Kidney (tissue), 14 donors: ENCODE measurements around the gene C3orf85. TPM values are rescaled to one million over a fixed set of nuclear protein-coding genes. Genes with fewer than 3 reads are reported as not detected.
"Not testable (repeated sequence)": the region's sequence is repeated elsewhere in the genome, so short reads cannot be mapped to it uniquely, and the experiment has no call there.

ENCODE experiments used
- DNase-seq, 5 donors: peaks; one replicate each; pipeline ENCODE4 v3.0.0-alpha.2; 2013 to 2020
- FAIRE-seq: peaks from 2 replicates; lab custom pipeline; 2012; peaks lifted over from hg19 to GRCh38; lab: Jason Lieb, UNC
- H3K27ac ChIP-seq, 2 donors: one replicate each; pipeline ENCODE4 v1.7.0; 2013; ENCODE audit warnings: low read depth in 2 of 2, low read length in 2 of 2, inconsistent platforms in 1 of 2
- H3K27me3 ChIP-seq: one replicate; pipeline ENCODE4 v1.7.1; 2013; ENCODE audit warnings: low read length, inconsistent platforms; ENCODE audit not compliant: control insufficient read depth, insufficient read depth
- H3K36me3 ChIP-seq, 3 donors: one replicate each; pipeline versions ENCODE4 v1.7.0 to v1.7.1; 2013; ENCODE audit warnings: low read length in 3 of 3, control low read depth in 1 of 3, inconsistent platforms in 1 of 3; ENCODE audit not compliant: insufficient read depth in 3 of 3, control insufficient read depth in 2 of 3
- H3K4me1 ChIP-seq, 3 donors: one replicate each; pipeline versions ENCODE4 v1.7.0 to v1.7.1; 2013; ENCODE audit warnings: low read length in 3 of 3, inconsistent platforms in 1 of 3, low read depth in 1 of 3; ENCODE audit not compliant: control insufficient read depth in 2 of 3, insufficient read depth in 2 of 3
- H3K4me3 ChIP-seq, 3 donors: one replicate each; pipeline versions ENCODE4 v1.7.0 to v1.8.1; 2013; ENCODE audit warnings: low read length in 3 of 3, control low read depth in 1 of 3, inconsistent platforms in 1 of 3
- H3K9ac ChIP-seq, 3 donors: one replicate each; pipeline versions ENCODE4 v1.7.0 to v1.7.1; 2013; ENCODE audit warnings: low read length in 3 of 3, control low read depth in 1 of 3, inconsistent platforms in 1 of 3
- H3K9me3 ChIP-seq, 3 donors: one replicate each; pipeline versions ENCODE4 v1.7.0 to v1.7.1; 2013; ENCODE audit warnings: low read length in 3 of 3, control low read depth in 1 of 3, inconsistent platforms in 1 of 3; ENCODE audit not compliant: control insufficient read depth in 2 of 3, insufficient read depth in 1 of 3
- CTCF ChIP-seq: IDR thresholded peaks from 3 replicates; pipeline ENCODE4 v1.5.1; 2012; ENCODE audit warnings: mild to moderate bottlenecking, moderate library complexity, borderline replicate concordance; ENCODE audit not compliant: insufficient read depth; ENCODE audit errors: extremely low read depth
- intact Hi-C: fragments of 100-400 bp; cut with DNase I; formaldehyde crosslinking; loops from one replicate; pipeline ENCODE4 v1.11.1; 2022
- polyA plus RNA-seq: library from polyadenylated mRNA; stranded (reverse); fragments of 350-450 nt; fragmentation: Illumina TruSeq; extraction: RNeasy Lipid Tissue Mini Kit (QIAGEN cat#74804); gene quantifications from one replicate; pipeline ENCODE4 v1.2.3, GENCODE V29; 2014; ENCODE audit warnings: low read depth, low replicate concordance; ENCODE audit not compliant: insufficient read depth
- total RNA-seq: library from RNA; stranded (reverse); fragmentation: NEBNext Ultra II Directional; extraction: Animal tissue kit (Norgen Biotek cat#: 25700); gene quantifications from one replicate; pipeline ENCODE4 v1.2.1, GENCODE V29; 2021
- donor health status: control.
- donor health status: control.
- donor health status: control.
- donor health status: control.
- donor health status: control.
- donor health status: DM: yes; HTN: yes; CAD: no.
- donor health status: Normal renal cell carcinoma (clear cell type).

C3orf85 gene
- total and polyA plus RNA-seq, 2 donors from 2014 or later: 40.4 TPM; not detected in 1

- H3K9me3 ChIP-seq: no peaks in the 10 kb centered on the region
- H3K4me1 ChIP-seq: peaks cover 0 to 4% (median 0%) of the 10 kb centered on the region in 3 donors
- no peak overlapping the region for H3K9ac ChIP-seq
- no peaks in the 10 kb centered on the region for H3K27me3 ChIP-seq
- no peak for FAIRE-seq
- intact Hi-C loops: no loop called here
- H3K27ac ChIP-seq: no peak overlapping the region
- H3K4me3 ChIP-seq: no peak overlapping the region
- TF ChIP-seq CTCF: no peak
- no peak for DNase-seq
- no peaks in the 10 kb centered on the region for H3K36me3 ChIP-seq
Observed at GRCh38 chr3:109127553-109127952, 9.0 kb upstream of the C3orf85 start.

GRCh38 chr3:109131276-109131675 is 5.2 kb upstream of the C3orf85 start:
- no peak for TF ChIP-seq CTCF

GRCh38 chr3:109132801-109133473 is 3.6 kb upstream of the C3orf85 start:
- DNase-seq: no peak
- no peak for TF ChIP-seq CTCF
- H3K27me3 ChIP-seq: no peaks in the 10 kb centered on the region
- H3K9me3 ChIP-seq: no peaks in the 10 kb centered on the region
- H3K27ac ChIP-seq: no peak overlapping the region
- H3K9ac ChIP-seq: no peak overlapping the region
- H3K36me3 ChIP-seq: no peaks in the 10 kb centered on the region
- peaks cover 0 to 4% (median 0%) of the 10 kb centered on the region in 3 donors for H3K4me1 ChIP-seq
- intact Hi-C loops: no loop called here
- no peak overlapping the region for H3K4me3 ChIP-seq
- FAIRE-seq: no peak

More at GRCh38 chr3:109131276-109131675, 5.2 kb upstream of the C3orf85 start:
- DNase-seq (peak in 1 of 5 donors; percentile 43), FAIRE-seq (no peak)
- Histone ChIP-seq H3K9ac (no peak overlapping the region), H3K27ac (no peak overlapping the region), H3K9me3 (no peaks in the 10 kb centered on the region), H3K4me3 (no peak overlapping the region), H3K36me3 (no peaks in the 10 kb centered on the region), H3K4me1 (peaks cover 0 to 4% (median 0%) of the 10 kb centered on the region in 3 donors), H3K27me3 (no peaks in the 10 kb centered on the region)
- intact Hi-C loops: no loop called here

- DNase-seq, intact Hi-C loops, H3K27ac ChIP-seq, H3K9ac ChIP-seq, FAIRE-seq, H3K9me3 ChIP-seq, H3K4me1 ChIP-seq, H3K27me3 ChIP-seq, H3K4me3 ChIP-seq, H3K36me3 ChIP-seq: not testable (repeated sequence)
Observed at GRCh38 chr3:109133474-109133816, 3.1 kb upstream of the C3orf85 start.
